ENCODE measurements around the gene GABRR2. TPM values are rescaled to one million over a fixed set of nuclear protein-coding genes. Genes with fewer than 3 reads are reported as not detected.
A peak's percentile ranks its signal among the peaks of the same experiment; 100 is the strongest.
"Not testable (repeated sequence)": the region's sequence is repeated elsewhere in the genome, so short reads cannot be mapped to it uniquely, and the experiment has no call there.

The GABRR2 gene
- total and polyA plus RNA-seq, 10 of the 15 experiments (the other 5 are each of a cell fraction or from before 2014, with no cell fraction given), result 0.16 to 0.72 (median 0.32) TPM; not detected in 2

DNA sequence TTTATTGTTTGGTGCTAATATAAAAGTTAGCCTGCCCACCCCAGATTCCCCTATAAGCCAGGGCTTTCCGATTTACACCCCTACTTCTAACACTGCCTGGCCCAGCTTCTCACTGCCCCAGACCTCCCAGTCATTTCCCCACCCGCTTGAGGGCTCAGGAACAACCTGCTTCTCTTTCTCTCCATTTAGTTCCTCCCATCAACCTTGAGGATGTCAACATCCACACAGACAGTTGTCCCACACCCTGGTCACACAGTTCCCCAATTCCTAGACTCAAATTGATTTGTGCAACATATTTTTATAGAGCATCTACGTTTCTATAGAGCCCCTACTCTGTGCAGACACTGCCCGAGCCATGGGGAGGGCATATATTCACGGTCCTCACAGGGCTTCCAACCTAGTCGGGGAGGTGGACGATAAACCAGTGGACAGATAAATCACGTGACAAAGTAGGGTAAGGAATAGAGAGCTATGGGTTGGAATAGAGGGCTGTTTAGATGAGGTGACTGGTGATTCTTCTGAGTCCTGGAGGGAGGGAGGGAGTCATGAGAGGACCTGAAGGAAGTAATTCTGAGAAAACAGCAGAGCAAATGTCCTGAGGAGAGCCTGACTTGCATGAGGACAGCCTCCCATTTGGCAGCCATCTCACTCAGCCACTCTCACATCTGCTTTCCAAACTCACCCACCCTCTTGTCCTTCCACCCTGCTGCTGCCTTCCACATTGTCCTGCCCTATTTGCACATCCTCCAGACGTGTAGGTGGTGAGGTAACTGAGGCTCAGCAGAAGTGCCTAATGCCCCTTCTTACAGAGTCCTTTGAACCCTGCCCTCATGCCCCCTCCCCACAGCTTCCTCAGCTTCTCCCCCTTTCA lies 6.3 kb downstream of the GABRR2 start (continued):
- TF ChIP-seq, protein P1, sequence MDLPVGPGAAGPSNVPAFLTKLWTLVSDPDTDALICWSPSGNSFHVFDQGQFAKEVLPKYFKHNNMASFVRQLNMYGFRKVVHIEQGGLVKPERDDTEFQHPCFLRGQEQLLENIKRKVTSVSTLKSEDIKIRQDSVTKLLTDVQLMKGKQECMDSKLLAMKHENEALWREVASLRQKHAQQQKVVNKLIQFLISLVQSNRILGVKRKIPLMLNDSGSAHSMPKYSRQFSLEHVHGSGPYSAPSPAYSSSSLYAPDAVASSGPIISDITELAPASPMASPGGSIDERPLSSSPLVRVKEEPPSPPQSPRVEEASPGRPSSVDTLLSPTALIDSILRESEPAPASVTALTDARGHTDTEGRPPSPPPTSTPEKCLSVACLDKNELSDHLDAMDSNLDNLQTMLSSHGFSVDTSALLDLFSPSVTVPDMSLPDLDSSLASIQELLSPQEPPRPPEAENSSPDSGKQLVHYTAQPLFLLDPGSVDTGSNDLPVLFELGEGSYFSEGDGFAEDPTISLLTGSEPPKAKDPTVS (IDR thresholded peaks at IDR 0.05; ENCODE audit: low read depth, low read length), result no peak

DNA sequence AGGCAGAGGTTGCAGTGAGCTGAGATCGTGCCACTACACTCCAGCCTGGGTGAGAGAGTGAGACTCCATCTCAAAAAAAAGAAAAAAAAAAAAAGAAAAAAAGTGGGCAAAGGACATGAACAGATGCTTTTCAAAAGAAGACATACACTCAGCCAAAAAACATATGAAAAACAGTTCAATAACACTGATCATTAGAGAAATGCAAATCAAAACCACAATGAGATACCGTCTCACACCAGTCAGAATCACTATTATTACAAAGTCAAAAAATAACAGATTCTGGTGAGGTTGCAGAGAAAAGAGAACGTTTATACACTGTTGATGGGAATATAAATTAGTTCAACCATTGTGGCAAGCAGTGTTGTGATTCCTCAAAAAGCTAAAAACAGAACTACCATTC lies 10.6 kb downstream of the GABRR2 start:
- H3K4me3 ChIP-seq; DNase-seq (ENCODE audit: low read depth, low spot score); FAIRE-seq; H2AFZ ChIP-seq (ENCODE audit: control insufficient read depth, low read depth, low read length); in situ Hi-C loops (cut with MboI); BruUV-seq (replicated peaks); H3K27ac ChIP-seq (ENCODE audit: control insufficient read depth, insufficient read depth); intact Hi-C loops (cut with micrococcal nuclease; ENCODE audit: unreplicated experiment); H3K36me3 ChIP-seq (ENCODE audit: control insufficient read depth in 2 of 2, insufficient read depth in 2 of 2, low read length in 1 of 2); H4K20me1 ChIP-seq (ENCODE audit: control insufficient read depth, insufficient read depth); H3K27me3 ChIP-seq (replicated peaks in 1 of 2; ENCODE audit: control insufficient read depth in 2 of 2, insufficient read depth in 2 of 2, low read length in 1 of 2); H3K9me3 ChIP-seq (replicated peaks; ENCODE audit: control insufficient read depth, insufficient read depth, low read length); H3K79me2 ChIP-seq (ENCODE audit: control insufficient read depth, insufficient read depth, low read length); H3K9ac ChIP-seq (ENCODE audit: control insufficient read depth, insufficient read depth, low read length): not testable (repeated sequence)
- peaks cover 17% of the 10 kb centered on the region for H3K4me1 ChIP-seq (ENCODE audit: control insufficient read depth, insufficient read depth, low read length)
- POLR2A ChIA-PET, result interaction anchor here (1.0 to 1.1 kb wide), 2 partner anchors 42 to 44 kb away, joined by 3 read pairs; no protein-coding TSS in a partner anchor
- ATAC-seq, result peak; percentile 68
- H3K4me2 ChIP-seq (ENCODE audit: control insufficient read depth, insufficient read depth), result 0 out of 2 replicates have a peak overlapping the region, but pooled peaks have one; percentile 10
- CTCF ChIA-PET, result interaction anchor here (0.6 to 2.1 kb wide), 7 partner anchors 32 to 68 kb away, joined by 3 to 10 read pairs (median 3); no protein-coding TSS in a partner anchor
- RAD21 ChIA-PET (ENCODE audit: unreplicated experiment), result interaction anchor here (1.3 to 2.6 kb wide), 2 partner anchors 52 to 68 kb away, joined by 4 to 7 read pairs; no protein-coding TSS in a partner anchor
- 36% methylated on average over 3 of the region's 3 CpGs for WGBS (ENCODE audit: insufficient coverage, insufficient replicate concordance, low lambda C conversion rate, missing lambda C conversion rate)
- 0 out of 2 replicates have a peak, but pooled peaks have one; percentile 26 for TF ChIP-seq NFYB (IDR thresholded peaks at IDR 0.05; ENCODE audit: insufficient read depth, low read depth, low read length)
- TF ChIP-seq, protein P2, sequence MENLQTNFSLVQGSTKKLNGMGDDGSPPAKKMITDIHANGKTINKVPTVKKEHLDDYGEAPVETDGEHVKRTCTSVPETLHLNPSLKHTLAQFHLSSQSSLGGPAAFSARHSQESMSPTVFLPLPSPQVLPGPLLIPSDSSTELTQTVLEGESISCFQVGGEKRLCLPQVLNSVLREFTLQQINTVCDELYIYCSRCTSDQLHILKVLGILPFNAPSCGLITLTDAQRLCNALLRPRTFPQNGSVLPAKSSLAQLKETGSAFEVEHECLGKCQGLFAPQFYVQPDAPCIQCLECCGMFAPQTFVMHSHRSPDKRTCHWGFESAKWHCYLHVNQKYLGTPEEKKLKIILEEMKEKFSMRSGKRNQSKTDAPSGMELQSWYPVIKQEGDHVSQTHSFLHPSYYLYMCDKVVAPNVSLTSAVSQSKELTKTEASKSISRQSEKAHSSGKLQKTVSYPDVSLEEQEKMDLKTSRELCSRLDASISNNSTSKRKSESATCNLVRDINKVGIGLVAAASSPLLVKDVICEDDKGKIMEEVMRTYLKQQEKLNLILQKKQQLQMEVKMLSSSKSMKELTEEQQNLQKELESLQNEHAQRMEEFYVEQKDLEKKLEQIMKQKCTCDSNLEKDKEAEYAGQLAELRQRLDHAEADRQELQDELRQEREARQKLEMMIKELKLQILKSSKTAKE (IDR thresholded peaks at IDR 0.05; ENCODE audit: low read depth, poor library complexity, severe bottlenecking), result peak; percentile 77
- TF ChIP-seq ATF7 (IDR thresholded peaks at IDR 0.05; ENCODE audit: low read depth), result peak; percentile 79
- peak; percentile 60; the same call in 1 of the 2 replicates for TF ChIP-seq MTA2 (IDR thresholded peaks at IDR 0.05; ENCODE audit: low read depth)
- TF ChIP-seq, protein P3, sequence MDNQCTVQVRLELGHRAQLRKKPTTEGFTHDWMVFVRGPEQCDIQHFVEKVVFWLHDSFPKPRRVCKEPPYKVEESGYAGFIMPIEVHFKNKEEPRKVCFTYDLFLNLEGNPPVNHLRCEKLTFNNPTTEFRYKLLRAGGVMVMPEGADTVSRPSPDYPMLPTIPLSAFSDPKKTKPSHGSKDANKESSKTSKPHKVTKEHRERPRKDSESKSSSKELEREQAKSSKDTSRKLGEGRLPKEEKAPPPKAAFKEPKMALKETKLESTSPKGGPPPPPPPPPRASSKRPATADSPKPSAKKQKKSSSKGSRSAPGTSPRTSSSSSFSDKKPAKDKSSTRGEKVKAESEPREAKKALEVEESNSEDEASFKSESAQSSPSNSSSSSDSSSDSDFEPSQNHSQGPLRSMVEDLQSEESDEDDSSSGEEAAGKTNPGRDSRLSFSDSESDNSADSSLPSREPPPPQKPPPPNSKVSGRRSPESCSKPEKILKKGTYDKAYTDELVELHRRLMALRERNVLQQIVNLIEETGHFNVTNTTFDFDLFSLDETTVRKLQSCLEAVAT (IDR thresholded peaks at IDR 0.05), result 0 out of 2 replicates have a peak, but pooled peaks have one; percentile 18
- TF ChIP-seq IKZF2 (IDR thresholded peaks at IDR 0.05), result peak in 1 of 2 experiments; percentile 33; a peak in 2 of 4 replicates
- peak; percentile 65 for TF ChIP-seq RUNX3 (IDR thresholded peaks at IDR 0.05; ENCODE audit: low read length)
- SMC1A ChIA-PET (ENCODE audit: uncharacterized antibody, unreplicated experiment), result interaction anchor here (1.0 to 1.4 kb wide), 5 partner anchors 14 to 52 kb away, joined by 3 to 5 read pairs (median 3); no protein-coding TSS in a partner anchor
